ENCODE data around the gene MICU2.

The MICU2 gene

GRCh38 chr13:21603531-21604448, at the start of gene MICU2:
TSS of gene MICU2 (minus strand) at chr13:21604170. CDS start at chr13:21604148, 22 bp downstream.
- DNase-seq = peak; percentile 88 to 93 (median 90)

GRCh38 chr13:21641629-21642028, 37.7 kb upstream of the MICU2 start:
- DNase-seq = no peak

- DNase-seq = no peak
Observed at GRCh38 chr13:21639561-21639960, 35.6 kb upstream of the MICU2 start.

- peak in 1 of 4 experiments; percentile 2 for DNase-seq
Observed at GRCh38 chr13:21638319-21639282, 34.6 kb upstream of the MICU2 start.

GRCh38 chr13:21637296-21637695, 33.3 kb upstream of the MICU2 start:
- no peak for DNase-seq

- no peak for DNase-seq
Observed at GRCh38 chr13:21636656-21637055, 32.7 kb upstream of the MICU2 start.

GRCh38 chr13:21632196-21632595, 28.2 kb upstream of the MICU2 start:
- DNase-seq = no peak

GRCh38 chr13:21625366-21625765, 21.4 kb upstream of the MICU2 start:
- no peak for DNase-seq

GRCh38 chr13:21620861-21621260, 16.9 kb upstream of the MICU2 start:
- no peak for DNase-seq

- no peak for DNase-seq
Observed at GRCh38 chr13:21619633-21620220, 15.8 kb upstream of the MICU2 start.

GRCh38 chr13:21616880-21617279, 12.9 kb upstream of the MICU2 start:
- no peak for DNase-seq

- DNase-seq = no peak
Observed at GRCh38 chr13:21616205-21616866, 12.4 kb upstream of the MICU2 start.

- DNase-seq = no peak
Observed at GRCh38 chr13:21615427-21615826, 11.5 kb upstream of the MICU2 start.

GRCh38 chr13:21613791-21614190, 9.8 kb upstream of the MICU2 start:
- DNase-seq = no peak

- DNase-seq = no peak
Observed at GRCh38 chr13:21611385-21611784, 7.4 kb upstream of the MICU2 start.

- DNase-seq = no peak
Observed at GRCh38 chr13:21610687-21611086, 6.7 kb upstream of the MICU2 start.

GRCh38 chr13:21608961-21609360, 5.0 kb upstream of the MICU2 start:
- no peak for DNase-seq

- DNase-seq = no peak
Observed at GRCh38 chr13:21606796-21607195, 2.8 kb upstream of the MICU2 start.

- no peak for DNase-seq
Observed at GRCh38 chr13:21606251-21606650, 2.3 kb upstream of the MICU2 start.

- DNase-seq = no peak
Observed at GRCh38 chr13:21596722-21597121, 7.2 kb downstream of the MICU2 start.

- no peak for DNase-seq
Observed at GRCh38 chr13:21595546-21595822, 8.5 kb downstream of the MICU2 start.

GRCh38 chr13:21594715-21595545, 9.0 kb downstream of the MICU2 start:
- no peak for DNase-seq
